Stimulated activated CD4-positive, alpha-beta T cell treated with anti-CD3 and anti-CD28 coated beads, Interleukin-2, amount 100 ng/mL, for 48 hours (primary cell): ENCODE data around the gene SEC23B.

Source experiments
- DNase-seq, 2 donors: peaks; one replicate each; pipeline ENCODE4 v3.0.0-alpha.2; 2020

SEC23B gene

DNA sequence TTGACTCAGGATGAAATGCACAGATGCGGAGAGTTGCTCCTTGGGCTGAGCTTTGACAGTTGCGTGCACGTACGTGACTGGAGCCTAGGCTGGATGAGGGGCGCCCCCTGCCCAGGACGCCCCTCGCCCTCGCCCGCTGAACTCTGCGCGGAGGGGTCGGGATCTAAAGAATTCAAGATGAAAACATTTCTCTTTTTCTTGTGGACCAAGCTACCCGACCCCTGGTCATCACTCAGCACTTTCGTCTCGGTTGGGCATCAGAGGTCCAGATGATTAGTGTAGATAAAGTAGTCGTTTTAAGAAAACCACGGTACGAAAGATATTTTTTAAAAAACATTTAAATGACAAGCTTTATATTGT, 80.8 kb downstream of the SEC23B start:
- DNase-seq: no peak

DNA sequence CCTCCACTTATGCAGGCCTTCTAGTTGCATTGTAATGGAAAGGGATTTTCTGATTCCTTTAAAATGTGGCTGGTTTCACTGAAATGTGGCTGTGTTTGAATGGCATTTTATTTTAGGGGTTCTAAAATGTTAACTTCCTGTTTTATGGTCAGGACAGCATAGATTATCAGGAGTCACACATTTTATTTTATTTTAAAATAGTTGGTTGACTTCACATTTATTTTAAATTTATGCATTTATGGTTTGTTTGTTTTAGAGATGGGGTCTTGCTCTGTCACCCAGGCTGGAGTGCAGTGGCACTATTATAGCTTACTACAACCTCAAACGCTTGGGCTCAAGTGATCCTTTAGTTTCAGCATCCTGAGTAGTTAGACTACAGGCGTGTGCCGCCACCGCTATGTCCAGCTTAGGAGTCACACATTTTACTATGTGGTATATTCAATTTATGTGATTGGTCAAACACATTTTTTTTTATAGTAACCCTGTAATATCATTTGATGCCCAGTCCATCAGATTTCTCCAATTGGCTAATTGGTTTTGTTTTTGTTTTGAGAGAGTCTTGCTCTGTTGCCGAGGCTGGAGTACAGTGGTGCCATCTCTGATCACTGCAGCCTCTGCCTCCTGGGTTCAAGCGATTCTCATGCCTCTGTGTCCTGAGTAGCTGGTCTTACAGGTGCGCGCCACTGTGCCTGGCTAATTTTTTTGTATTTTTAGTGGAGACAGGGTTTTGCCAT, 82.4 kb downstream of the SEC23B start:
- DNase-seq: no peak

DNA sequence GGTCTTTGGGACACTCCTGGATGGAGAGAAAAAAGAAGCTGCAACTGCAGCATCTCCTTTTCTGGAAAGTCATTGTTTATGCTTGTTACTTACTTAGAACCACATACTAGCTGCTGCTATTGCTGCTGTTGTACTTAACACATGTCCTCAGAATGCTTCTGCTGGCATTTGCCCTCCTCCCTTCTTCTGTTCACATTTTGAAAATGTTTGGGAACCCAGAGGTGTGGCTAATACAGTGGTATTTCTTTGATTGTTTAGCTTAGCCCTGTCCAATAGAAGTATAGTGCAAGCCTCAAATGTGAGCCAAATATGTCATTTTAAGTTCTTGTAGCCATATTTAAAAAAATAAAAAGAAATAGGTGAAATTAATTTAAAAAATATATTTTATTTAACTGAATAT, 88.5 kb downstream of the SEC23B start:
- DNase-seq: no peak

DNA sequence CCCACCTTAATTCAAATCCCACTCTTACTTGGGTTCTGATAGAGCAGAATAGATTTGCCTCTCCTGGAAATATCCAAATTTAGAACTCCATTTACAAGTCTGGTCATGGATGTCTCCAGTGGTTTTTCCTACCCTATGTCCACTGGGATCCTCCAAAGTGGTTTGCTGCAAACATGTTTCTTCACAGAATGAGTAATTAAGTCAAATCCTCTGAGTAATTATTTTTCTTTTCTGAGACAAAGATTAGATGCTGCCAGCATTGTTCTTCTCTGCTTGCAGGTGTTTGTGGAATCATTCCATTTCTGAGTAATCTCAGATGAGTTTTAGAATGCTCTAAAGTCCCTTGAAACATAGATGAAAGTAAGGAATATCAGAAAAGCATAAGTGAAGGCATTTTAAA, 102.0 kb downstream of the SEC23B start:
- no peak for DNase-seq
